Kidney epithelial cell (primary cell): Measurements from ENCODE around the gene DPYSL5. TPM values are rescaled to one million over a fixed set of nuclear protein-coding genes. Genes with fewer than 3 reads are reported as not detected.

ENCODE experiments used
- DNase-seq: peaks from one replicate; pipeline ENCODE4 v3.0.0-alpha.2; 2010; ENCODE audit warnings: low read depth
- H3K27me3 ChIP-seq: 2 replicates; pipeline ENCODE4 v1.6.0; 2011; ENCODE audit warnings: low read length; ENCODE audit not compliant: control insufficient read depth, insufficient read depth
- H3K36me3 ChIP-seq: 2 replicates; pipeline ENCODE4 v1.5.1; 2011; ENCODE audit warnings: low read length; ENCODE audit not compliant: control insufficient read depth, insufficient read depth
- H3K4me3 ChIP-seq: 2 replicates; pipeline ENCODE4 v1.5.1; 2011; ENCODE audit warnings: low read depth, mild to moderate bottlenecking, control low read depth, low read length
- CTCF ChIP-seq: IDR thresholded peaks from 2 replicates; pipeline ENCODE4 v1.5.1; 2011; ENCODE audit warnings: mild to moderate bottlenecking, moderate library complexity, low read length, control low read depth, inconsistent platforms; ENCODE audit not compliant: insufficient read depth, poor library complexity, severe bottlenecking
- total RNA-seq: library from RNA; depleted of rRNA; stranded (reverse); fragments of >200 nt; gene quantifications from 2 replicates; pipeline ENCODE4 v1.2.3, GENCODE V29; 2015

Gene DPYSL5
- total RNA-seq, 1 donor from 2014 or later = 1.3 TPM

- Histone ChIP-seq H3K36me3 (no peaks in the 10 kb centered on the region), H3K27me3 (peaks cover 8% of the 10 kb centered on the region), H3K4me3 (no peak overlapping the region)
- DNase-seq = no peak
- no peak for TF ChIP-seq CTCF
Observed at GRCh38 chr2:26925100-26925791, 77.3 kb downstream of the DPYSL5 start.

GRCh38 chr2:26927221-26927620 is 79.3 kb downstream of the DPYSL5 start:
- no peaks in the 10 kb centered on the region for H3K36me3 ChIP-seq
- DNase-seq = no peak
- no peak for TF ChIP-seq CTCF
- H3K4me3 ChIP-seq = no peak overlapping the region
- H3K27me3 ChIP-seq = peaks cover 4% of the 10 kb centered on the region

GRCh38 chr2:26932974-26933373 is 85.0 kb downstream of the DPYSL5 start:
- no peak for DNase-seq
- no peak for TF ChIP-seq CTCF
- H3K4me3 ChIP-seq = no peak overlapping the region
- peaks cover 4% of the 10 kb centered on the region for H3K27me3 ChIP-seq
- no peaks in the 10 kb centered on the region for H3K36me3 ChIP-seq

GRCh38 chr2:26933431-26934334 is 85.8 kb downstream of the DPYSL5 start:
- no peaks in the 10 kb centered on the region for H3K36me3 ChIP-seq
- peaks cover 4% of the 10 kb centered on the region for H3K27me3 ChIP-seq
- no peak for DNase-seq
- no peak overlapping the region for H3K4me3 ChIP-seq
- TF ChIP-seq CTCF = no peak

- Histone ChIP-seq H3K27me3 (peaks cover 4% of the 10 kb centered on the region), H3K4me3 (no peak overlapping the region), H3K36me3 (no peaks in the 10 kb centered on the region)
- no peak for TF ChIP-seq CTCF
- no peak for DNase-seq
Observed at GRCh38 chr2:26934335-26934724, 86.4 kb downstream of the DPYSL5 start.
